Fibroblast of upper back skin (primary cell): ENCODE results near the gene SCN5A.

Experiments
- DNase-seq: peaks from one replicate; pipeline ENCODE4 v3.0.0-alpha.2; 2013

Gene SCN5A

GRCh38 chr3:38597502-38598060 lies 51.9 kb downstream of the SCN5A start:
- DNase-seq: no peak

- no peak for DNase-seq
Observed at GRCh38 chr3:38595393-38595792, 54.1 kb downstream of the SCN5A start.

GRCh38 chr3:38590521-38590920 lies 59.0 kb downstream of the SCN5A start:
- DNase-seq: no peak

- no peak for DNase-seq
Observed at GRCh38 chr3:38588995-38589937, 60.2 kb downstream of the SCN5A start.

- DNase-seq: no peak
Observed at GRCh38 chr3:38588371-38588971, 61.0 kb downstream of the SCN5A start.

- DNase-seq: no peak
Observed at GRCh38 chr3:38587548-38588131, 61.8 kb downstream of the SCN5A start.

GRCh38 chr3:38586546-38587520 lies 62.7 kb downstream of the SCN5A start:
- DNase-seq: no peak

- DNase-seq: no peak
Observed at GRCh38 chr3:38585791-38586420, 63.6 kb downstream of the SCN5A start.

GRCh38 chr3:38583688-38584087 lies 65.8 kb downstream of the SCN5A start:
- DNase-seq: no peak

- no peak for DNase-seq
Observed at GRCh38 chr3:38582941-38583645, 66.4 kb downstream of the SCN5A start.

GRCh38 chr3:38582316-38582715 lies 67.2 kb downstream of the SCN5A start:
- no peak for DNase-seq

- no peak for DNase-seq
Observed at GRCh38 chr3:38581774-38582173, 67.7 kb downstream of the SCN5A start.

- DNase-seq: no peak
Observed at GRCh38 chr3:38580450-38581382, 68.8 kb downstream of the SCN5A start.

- DNase-seq: peak; percentile 3
Observed at GRCh38 chr3:38579551-38580449, 69.7 kb downstream of the SCN5A start.

- peak; percentile 11 for DNase-seq
Observed at GRCh38 chr3:38579141-38579540, 70.3 kb downstream of the SCN5A start.

GRCh38 chr3:38578551-38578950 lies 70.9 kb downstream of the SCN5A start:
- no peak for DNase-seq

- no peak for DNase-seq
Observed at GRCh38 chr3:38578081-38578475, 71.4 kb downstream of the SCN5A start.

- no peak for DNase-seq
Observed at GRCh38 chr3:38577371-38578080, 72.0 kb downstream of the SCN5A start.
